Nephron progenitor cell (in vitro differentiated cells): ENCODE results near the gene SNRPE.
"Not testable (repeated sequence)": the region's sequence is repeated elsewhere in the genome, so short reads cannot be mapped to it uniquely, and the experiment has no call there.

Source experiments
- DNase-seq: peaks from one replicate; pipeline ENCODE4 v3.0.0; 2021
- H3K27ac Mint-ChIP-seq: 2 replicates; pipeline ENCODE4 v1.8.0; 2021; ENCODE audit warnings: mild to moderate bottlenecking, moderate library complexity, mixed read lengths
- H3K27me3 Mint-ChIP-seq: 2 replicates; pipeline ENCODE4 v1.8.0; 2021; ENCODE audit warnings: mild to moderate bottlenecking, low read depth, mixed read lengths; ENCODE audit not compliant: poor library complexity
- H3K36me3 Mint-ChIP-seq: 2 replicates; pipeline ENCODE4 v1.8.0; 2021; ENCODE audit warnings: low read depth, mixed read lengths
- H3K4me1 Mint-ChIP-seq: 2 replicates; pipeline ENCODE4 v1.8.0; 2021; ENCODE audit warnings: mixed read lengths
- H3K4me3 Mint-ChIP-seq: 2 replicates; pipeline ENCODE4 v1.8.0; 2021; ENCODE audit warnings: mild to moderate bottlenecking, moderate library complexity, mixed read lengths
- H3K9me3 Mint-ChIP-seq: 2 replicates; pipeline ENCODE4 v1.8.0; 2021; ENCODE audit warnings: mild to moderate bottlenecking, moderate library complexity, mixed read lengths
- TF ChIP-seq, protein P1 (sequence below): fragments of 200-600 bp; sonication (generic); IDR thresholded peaks from 2 replicates; pipeline ENCODE4 v1.5.0; 2021; ENCODE audit warnings: antibody characterized with exemption

Gene SNRPE

DNA sequence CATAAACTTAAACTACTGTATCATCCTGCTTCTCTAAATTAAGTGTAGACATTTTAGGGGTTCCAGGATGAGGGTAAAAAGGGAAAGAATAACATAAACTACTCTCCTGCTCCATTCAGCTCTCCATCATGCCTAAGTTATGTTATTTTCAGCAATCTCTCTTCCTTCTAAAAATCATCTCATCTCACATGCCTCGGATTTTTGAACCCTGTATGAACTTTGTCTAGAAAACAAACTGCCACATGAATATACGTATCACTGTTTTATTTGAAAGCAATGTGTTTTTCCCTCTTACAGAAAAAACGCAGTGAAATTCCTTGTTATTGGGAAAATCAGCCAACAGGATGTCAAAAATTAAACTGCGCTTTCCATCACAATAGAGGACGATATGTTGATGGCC, 33.4 kb upstream of the SNRPE start:
- H3K36me3 Mint-ChIP-seq: peaks cover 90% of the 10 kb centered on the region
- TF ChIP-seq, protein P1, sequence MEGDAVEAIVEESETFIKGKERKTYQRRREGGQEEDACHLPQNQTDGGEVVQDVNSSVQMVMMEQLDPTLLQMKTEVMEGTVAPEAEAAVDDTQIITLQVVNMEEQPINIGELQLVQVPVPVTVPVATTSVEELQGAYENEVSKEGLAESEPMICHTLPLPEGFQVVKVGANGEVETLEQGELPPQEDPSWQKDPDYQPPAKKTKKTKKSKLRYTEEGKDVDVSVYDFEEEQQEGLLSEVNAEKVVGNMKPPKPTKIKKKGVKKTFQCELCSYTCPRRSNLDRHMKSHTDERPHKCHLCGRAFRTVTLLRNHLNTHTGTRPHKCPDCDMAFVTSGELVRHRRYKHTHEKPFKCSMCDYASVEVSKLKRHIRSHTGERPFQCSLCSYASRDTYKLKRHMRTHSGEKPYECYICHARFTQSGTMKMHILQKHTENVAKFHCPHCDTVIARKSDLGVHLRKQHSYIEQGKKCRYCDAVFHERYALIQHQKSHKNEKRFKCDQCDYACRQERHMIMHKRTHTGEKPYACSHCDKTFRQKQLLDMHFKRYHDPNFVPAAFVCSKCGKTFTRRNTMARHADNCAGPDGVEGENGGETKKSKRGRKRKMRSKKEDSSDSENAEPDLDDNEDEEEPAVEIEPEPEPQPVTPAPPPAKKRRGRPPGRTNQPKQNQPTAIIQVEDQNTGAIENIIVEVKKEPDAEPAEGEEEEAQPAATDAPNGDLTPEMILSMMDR: no peak
- H3K4me3 Mint-ChIP-seq: no peak overlapping the region
- no peaks in the 10 kb centered on the region for H3K4me1 Mint-ChIP-seq
- H3K27me3 Mint-ChIP-seq: no peaks in the 10 kb centered on the region
- H3K9me3 Mint-ChIP-seq: no peaks in the 10 kb centered on the region
- no peak for DNase-seq
- no peak overlapping the region for H3K27ac Mint-ChIP-seq

DNA sequence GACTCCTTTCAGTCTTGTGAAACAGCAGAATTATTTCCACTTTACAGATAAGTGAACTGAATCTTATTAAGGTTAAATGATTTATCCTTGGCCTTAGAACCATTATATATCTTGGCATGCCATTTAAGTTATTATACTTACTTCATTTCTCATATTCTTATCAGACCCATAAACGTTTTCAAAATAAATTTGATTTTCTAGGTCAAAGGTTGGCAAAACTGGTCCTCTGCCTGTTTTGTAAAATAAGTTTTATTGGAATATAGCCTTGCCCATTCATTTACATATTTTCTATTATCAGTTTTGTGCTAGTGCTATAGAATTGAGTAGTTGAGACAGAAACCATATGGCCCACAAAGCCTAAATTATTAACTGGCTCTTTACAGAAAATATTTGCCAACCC, 32.9 kb upstream of the SNRPE start:
- Mint-ChIP-seq H3K4me3 (no peak overlapping the region), H3K9me3 (no peaks in the 10 kb centered on the region), H3K27me3 (no peaks in the 10 kb centered on the region), H3K4me1 (no peaks in the 10 kb centered on the region), H3K36me3 (peaks cover 87% of the 10 kb centered on the region), H3K27ac (no peak overlapping the region)
- no peak for DNase-seq
- TF ChIP-seq, protein P1: no peak

DNA sequence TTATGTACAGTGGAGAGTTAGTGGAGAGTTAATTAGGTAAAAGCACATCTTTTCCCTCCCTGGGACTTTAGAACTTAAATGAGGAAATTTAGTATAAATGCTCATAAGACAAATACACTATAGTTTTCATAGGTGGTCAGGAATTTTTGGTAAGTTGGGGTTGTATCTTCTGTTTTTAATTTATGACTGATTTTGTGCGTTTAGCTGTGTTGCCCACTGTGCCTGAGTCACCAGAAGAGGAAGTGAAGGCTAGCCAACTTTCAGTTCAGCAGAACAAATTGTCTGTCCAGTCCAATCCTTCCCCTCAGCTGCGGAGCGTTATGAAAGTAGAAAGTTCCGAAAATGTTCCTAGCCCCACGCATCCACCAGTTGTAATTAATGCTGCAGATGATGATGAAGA, 32.2 kb upstream of the SNRPE start:
- not testable (repeated sequence) for H3K4me1 Mint-ChIP-seq, H3K9me3 Mint-ChIP-seq, H3K27ac Mint-ChIP-seq, DNase-seq, H3K4me3 Mint-ChIP-seq, H3K27me3 Mint-ChIP-seq
- peaks cover 87% of the 10 kb centered on the region for H3K36me3 Mint-ChIP-seq

DNA sequence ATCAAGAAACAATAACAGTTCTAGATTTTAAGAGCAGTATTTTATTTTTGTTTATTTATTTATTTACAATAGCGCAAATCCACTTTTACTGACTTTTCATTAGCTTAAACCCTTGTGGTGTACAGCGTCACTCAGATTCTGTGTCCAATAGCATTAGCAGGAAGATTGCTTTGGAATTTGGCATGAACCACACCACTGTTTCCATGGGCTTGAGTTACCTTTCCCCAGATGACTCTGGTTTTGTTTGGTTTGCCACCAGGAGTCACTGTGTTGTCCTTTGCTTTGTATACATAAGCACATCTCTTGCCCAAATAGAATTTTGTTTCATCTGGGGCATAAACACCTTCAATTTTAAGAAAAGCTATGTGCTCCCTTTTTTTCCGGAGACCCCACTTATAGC, 25.9 kb upstream of the SNRPE start:
- H3K36me3 Mint-ChIP-seq: peaks cover 90% of the 10 kb centered on the region
- H3K27me3 Mint-ChIP-seq: no peaks in the 10 kb centered on the region
- no peaks in the 10 kb centered on the region for H3K4me1 Mint-ChIP-seq

DNA sequence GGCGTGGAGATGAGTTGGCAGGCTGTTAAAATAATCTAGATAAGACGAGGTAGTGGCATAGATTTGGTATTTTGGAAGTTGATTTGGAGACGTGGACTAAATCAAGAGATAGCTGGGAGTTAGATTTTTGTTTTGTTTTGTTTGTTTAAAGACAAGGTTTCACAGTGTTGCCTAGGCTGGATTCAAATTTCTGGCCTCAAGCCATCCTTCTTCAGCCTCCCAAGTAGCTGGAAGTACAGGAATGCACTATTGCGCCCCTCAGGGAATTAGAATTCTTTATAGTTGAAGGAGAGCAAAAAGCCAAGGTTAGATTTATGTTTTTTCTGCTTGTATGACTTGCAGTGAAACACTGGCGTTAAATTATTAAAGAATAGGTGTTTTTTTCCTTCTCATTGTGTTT, 22.3 kb upstream of the SNRPE start:
- H3K27me3 Mint-ChIP-seq: peaks cover 3% of the 10 kb centered on the region
- no peak overlapping the region for H3K27ac Mint-ChIP-seq
- no peak for DNase-seq
- TF ChIP-seq, protein P1: no peak
- H3K4me1 Mint-ChIP-seq: no peaks in the 10 kb centered on the region
- peak overlapping the region; percentile 12 for H3K4me3 Mint-ChIP-seq
- H3K36me3 Mint-ChIP-seq: peaks cover 93% of the 10 kb centered on the region
- H3K9me3 Mint-ChIP-seq: peaks cover 41% of the 10 kb centered on the region

More for the DNA sequence above, 25.9 kb upstream of the SNRPE start:
- DNase-seq: no peak
- Mint-ChIP-seq H3K27ac (no peak overlapping the region), H3K4me3 (no peak overlapping the region), H3K9me3 (peaks cover 17% of the 10 kb centered on the region)
- TF ChIP-seq, protein P1: no peak

DNA sequence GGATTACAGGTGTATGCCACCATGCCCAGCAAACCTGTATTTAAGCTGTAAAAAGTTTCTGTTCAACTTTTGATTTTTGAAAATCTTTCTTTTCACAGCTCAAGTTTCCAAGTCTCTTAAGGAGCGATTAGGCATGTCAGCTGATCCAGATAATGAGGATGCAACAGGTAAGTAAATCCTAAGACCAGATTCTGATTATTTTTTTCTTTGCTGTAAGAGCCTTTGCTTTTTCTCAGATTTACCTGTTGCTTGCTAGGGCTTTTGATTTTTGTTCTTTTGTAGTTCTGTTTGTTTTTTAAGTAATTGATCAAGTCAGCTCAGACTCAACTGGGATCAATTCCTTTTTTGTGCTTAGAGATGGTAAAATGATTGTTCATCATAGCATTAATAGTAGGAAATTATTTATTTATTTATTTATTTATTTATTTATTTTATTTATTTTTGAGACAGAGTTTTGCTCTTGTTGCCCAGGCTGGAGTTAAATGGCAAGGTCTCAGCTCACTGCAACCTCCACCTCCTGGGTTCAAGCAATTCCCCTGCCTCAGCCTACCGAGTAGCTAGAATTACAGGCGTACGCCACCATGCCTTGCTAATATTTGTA, 21.1 kb upstream of the SNRPE start:
- no peak overlapping the region for H3K27ac Mint-ChIP-seq
- H3K4me3 Mint-ChIP-seq: no peak overlapping the region

More for the DNA sequence above, 21.1 kb upstream of the SNRPE start:
- Mint-ChIP-seq H3K9me3 (peaks cover 41% of the 10 kb centered on the region), H3K4me1 (no peaks in the 10 kb centered on the region), H3K36me3 (peaks cover 96% of the 10 kb centered on the region), H3K27me3 (peaks cover 3% of the 10 kb centered on the region)
- no peak for DNase-seq
- TF ChIP-seq, protein P1: no peak
